ENCODE data around the gene ASXL2.
"Not testable (repeated sequence)": the region's sequence is repeated elsewhere in the genome, so short reads cannot be mapped to it uniquely, and the experiment has no call there.

Gene ASXL2

GRCh38 chr2:25831746-25832449 lies 46.4 kb downstream of the ASXL2 start:
- DNase-seq = peak; percentile 63

GRCh38 chr2:25829828-25830227 lies 48.5 kb downstream of the ASXL2 start:
- no peak for DNase-seq

- DNase-seq = no peak
These were observed 48.9 kb downstream of the ASXL2 start for GRCh38 chr2:25829377-25829704.

- not testable (repeated sequence) for DNase-seq
These were observed 49.5 kb downstream of the ASXL2 start for GRCh38 chr2:25828532-25829376.

GRCh38 chr2:25825238-25825637 lies 53.0 kb downstream of the ASXL2 start:
- no peak for DNase-seq

- DNase-seq = peak; percentile 21
These were observed 53.6 kb downstream of the ASXL2 start for GRCh38 chr2:25824718-25825117.

- DNase-seq = no peak
These were observed 54.1 kb downstream of the ASXL2 start for GRCh38 chr2:25824216-25824615.

- DNase-seq = peak; percentile 27
These were observed 55.8 kb downstream of the ASXL2 start for GRCh38 chr2:25822190-25823117.

GRCh38 chr2:25821225-25822056 lies 56.8 kb downstream of the ASXL2 start:
- DNase-seq = no peak

- no peak for DNase-seq
These were observed 58.7 kb downstream of the ASXL2 start for GRCh38 chr2:25819597-25820039.

- no peak for DNase-seq
These were observed 60.7 kb downstream of the ASXL2 start for GRCh38 chr2:25817630-25818029.

- no peak for DNase-seq
These were observed 61.3 kb downstream of the ASXL2 start for GRCh38 chr2:25817006-25817405.

- no peak for DNase-seq
These were observed 62.0 kb downstream of the ASXL2 start for GRCh38 chr2:25816249-25816648.

GRCh38 chr2:25814681-25815080 lies 63.6 kb downstream of the ASXL2 start:
- no peak for DNase-seq

GRCh38 chr2:25810428-25810827 lies 67.9 kb downstream of the ASXL2 start:
- DNase-seq = no peak

GRCh38 chr2:25809646-25810045 lies 68.6 kb downstream of the ASXL2 start:
- DNase-seq = no peak

- DNase-seq = no peak
These were observed 70.3 kb downstream of the ASXL2 start for GRCh38 chr2:25808006-25808383.

GRCh38 chr2:25806941-25807340 lies 71.3 kb downstream of the ASXL2 start:
- no peak for DNase-seq

- DNase-seq = no peak
These were observed 72.3 kb downstream of the ASXL2 start for GRCh38 chr2:25805987-25806386.

GRCh38 chr2:25804338-25804737 lies 73.9 kb downstream of the ASXL2 start:
- no peak for DNase-seq

GRCh38 chr2:25799301-25799700 lies 79.0 kb downstream of the ASXL2 start:
- DNase-seq = no peak

Measured in suppressor macrophage treated with lipopolysaccharide for 4 hours (primary cell).